HG02623 (cell line): Measurements from ENCODE around the gene GLOD5.

ENCODE experiments used
- ATAC-seq: cut with Tn5 transposase; IDR thresholded peaks from one replicate; pipeline ENCODE4 v1.9.1; 2021; ENCODE audit warnings: moderate library complexity; ENCODE audit not compliant: unreplicated experiment

Gene GLOD5

DNA sequence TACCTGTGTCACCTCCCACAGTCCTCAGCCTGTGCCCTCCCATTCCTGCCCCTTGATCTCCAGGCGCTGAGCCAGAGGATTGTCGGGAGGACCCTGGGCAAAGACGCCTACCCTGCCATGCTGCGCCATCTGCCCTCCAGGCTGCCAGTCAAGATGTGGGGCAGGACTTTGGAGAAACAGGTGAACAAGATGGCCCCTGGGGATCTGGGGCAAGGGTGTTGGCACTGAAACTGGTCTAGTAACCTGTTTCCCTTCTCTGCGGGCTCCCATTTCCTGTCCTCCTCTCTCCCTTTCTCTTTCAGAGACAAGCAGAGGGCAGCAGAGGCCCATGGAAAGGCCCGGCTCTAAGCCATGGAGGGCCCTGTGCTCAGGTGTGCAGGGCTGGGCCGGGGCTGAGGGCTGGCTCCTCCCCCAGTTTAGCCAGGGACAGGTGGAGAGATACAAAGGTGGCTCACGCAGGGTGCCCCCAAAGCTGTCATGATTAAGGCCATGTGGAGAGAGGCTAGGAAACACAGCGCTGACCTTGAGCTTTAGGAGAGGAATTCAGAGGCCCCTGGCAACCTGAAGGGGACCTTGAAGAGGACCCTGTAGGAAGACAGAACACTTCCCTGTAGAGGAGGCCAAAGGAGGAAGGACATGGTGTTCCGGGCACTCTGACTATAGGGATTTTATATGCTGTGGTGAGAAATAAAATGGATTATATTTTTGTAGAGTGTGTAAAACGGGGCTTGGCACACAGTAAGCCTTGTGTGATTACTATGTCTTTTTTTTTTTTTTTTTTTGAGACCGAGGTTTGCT, at the start of gene GLOD5:
Gene GLOD5 (plus strand): TSS at position 74 of the 798 bp plus-strand sequence. CDS start 44 bp downstream, at position 118.
- no peak for ATAC-seq

- ATAC-seq, result no peak
Measured at GRCh38 chrX:48711929-48712505, 49.5 kb upstream of the GLOD5 start.

GRCh38 chrX:48713847-48714246, 47.7 kb upstream of the GLOD5 start:
- ATAC-seq, result no peak

DNA sequence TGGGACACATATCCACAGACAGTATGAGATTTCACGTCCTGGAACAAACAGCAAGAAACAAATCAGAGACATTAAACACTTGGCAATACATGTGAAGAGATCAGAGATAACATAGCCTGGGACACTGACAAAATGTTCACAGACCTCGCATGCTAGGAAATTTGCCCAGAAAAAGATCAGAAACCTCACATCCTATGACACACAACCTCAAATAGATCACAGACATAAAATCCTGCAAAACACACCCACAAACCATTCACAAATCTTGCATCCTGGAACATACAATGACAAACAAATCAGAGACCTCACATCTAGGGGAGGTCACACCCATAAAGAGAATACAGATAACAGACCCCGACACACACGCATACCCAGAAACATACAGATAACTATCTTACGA, 47.0 kb upstream of the GLOD5 start:
- no peak for ATAC-seq

GRCh38 chrX:48715072-48715471, 46.5 kb upstream of the GLOD5 start:
- ATAC-seq, result no peak

DNA sequence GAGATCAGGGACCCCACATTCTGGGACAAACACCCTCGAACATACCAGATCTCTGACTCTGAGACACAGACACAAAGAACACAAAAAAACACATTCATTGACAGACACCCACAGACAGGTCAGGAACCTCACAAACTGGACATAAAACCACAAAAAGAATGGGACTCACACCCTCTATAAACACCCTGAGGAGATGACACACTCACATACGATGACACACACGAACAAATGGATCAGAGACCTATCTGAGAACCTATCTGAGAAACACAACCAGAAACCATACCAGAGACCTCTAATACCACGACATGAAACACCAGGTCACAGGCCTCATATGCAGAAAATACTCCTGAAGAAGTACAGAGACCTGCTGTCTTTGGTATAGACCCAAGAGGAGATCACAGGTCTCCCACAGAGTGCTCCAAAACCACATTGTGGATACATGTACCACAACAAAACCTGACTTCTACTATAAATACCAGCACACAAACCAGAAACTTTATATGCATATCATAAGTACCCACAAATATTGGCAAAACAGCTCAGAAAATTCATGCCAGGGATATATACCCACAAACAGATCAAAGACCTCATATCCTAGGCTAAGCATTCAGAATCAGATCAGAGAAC, 45.6 kb upstream of the GLOD5 start:
- no peak for ATAC-seq

- ATAC-seq, result no peak
Measured at GRCh38 chrX:48719958-48720357, 41.6 kb upstream of the GLOD5 start.

- no peak for ATAC-seq
Measured at GRCh38 chrX:48720577-48721250, 40.8 kb upstream of the GLOD5 start.

DNA sequence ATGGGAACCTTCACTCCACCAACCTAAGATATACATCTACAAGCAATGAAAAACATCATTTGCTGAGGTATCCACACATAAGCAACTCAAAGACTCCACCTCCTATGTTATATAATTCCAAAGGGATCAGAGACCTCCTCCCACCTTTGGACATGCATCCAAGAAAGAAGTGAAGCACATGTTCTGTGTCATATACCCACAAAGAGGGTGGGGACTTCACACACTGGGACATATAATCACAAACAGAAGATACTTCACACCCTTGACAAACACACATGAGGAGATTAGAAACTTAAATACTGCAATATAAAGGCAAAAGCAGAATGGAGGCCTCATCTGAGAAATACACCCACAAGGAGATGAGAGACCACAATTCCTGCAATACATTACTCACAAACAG, 39.6 kb upstream of the GLOD5 start:
- no peak for ATAC-seq

DNA sequence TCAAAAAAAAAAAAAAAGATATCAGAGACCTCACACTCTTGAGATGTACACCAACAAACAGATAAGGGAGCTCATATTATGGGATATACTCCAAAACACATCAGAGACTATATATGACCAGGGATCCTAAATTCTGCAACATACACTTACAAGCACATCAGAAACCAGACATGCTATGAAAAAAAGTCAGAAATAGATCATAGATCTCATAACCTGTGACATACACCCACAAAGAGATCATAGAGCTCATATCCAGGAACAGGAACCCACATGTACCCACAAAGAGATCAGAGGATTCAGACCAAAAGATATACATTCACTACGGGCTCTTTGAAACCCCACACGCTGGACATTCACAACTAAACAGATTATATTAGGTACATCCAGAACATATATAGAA, 35.0 kb upstream of the GLOD5 start:
- no peak for ATAC-seq

GRCh38 chrX:48728653-48729052, 32.9 kb upstream of the GLOD5 start:
- no peak for ATAC-seq

- ATAC-seq, result no peak
Measured at GRCh38 chrX:48736303-48736702, 25.2 kb upstream of the GLOD5 start.

DNA sequence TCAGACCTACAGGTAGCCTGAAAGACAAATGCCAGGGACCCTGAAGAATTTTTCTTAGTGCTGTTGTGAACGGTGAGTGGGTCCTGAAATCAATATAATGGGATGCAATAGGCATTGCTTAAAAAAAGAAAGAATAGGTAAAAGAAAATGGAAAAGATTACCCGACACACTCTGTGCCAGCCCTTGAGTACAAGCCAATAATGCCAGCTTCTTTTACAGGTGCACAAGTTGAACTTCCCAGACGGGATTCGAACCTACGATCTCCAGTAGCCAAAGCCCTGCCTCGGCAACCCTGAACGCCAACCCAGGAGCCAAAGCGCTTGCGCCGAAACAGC, 24.7 kb upstream of the GLOD5 start:
- no peak for ATAC-seq

DNA sequence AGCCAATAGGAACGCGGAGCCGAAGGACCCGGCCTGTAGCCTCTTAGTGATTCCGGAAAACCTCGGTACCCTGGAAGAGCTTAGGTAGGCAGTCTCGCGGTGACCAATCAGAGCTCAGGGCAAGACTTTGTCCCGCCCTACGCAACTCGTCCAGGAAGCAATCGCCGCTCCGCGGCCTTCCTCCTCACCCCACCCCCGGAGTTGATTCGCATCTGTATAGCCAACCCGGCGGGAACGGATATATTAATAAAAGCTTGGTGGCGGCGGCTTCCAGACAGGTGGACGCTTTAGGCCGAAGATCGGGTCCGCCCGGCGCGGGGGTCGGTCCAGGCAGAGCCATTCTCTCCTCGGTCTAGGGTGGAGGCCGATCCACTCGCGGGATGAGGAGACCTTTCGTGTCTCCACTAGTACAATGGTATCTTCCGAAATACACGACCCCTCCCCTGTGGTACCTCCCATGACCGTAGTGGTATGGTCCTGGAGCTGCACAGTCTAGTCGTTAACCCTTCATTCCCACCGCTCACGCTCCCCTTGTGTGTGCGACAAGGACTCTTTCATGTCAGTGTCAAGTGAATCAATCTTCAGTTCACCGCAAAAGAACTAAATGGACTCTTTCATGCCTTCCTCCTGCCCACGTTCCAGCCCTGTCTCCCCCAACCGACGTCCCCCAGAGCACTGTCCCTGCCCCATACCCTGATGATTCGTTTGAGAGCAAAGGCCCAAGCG, 24.2 kb upstream of the GLOD5 start:
- peak; percentile 97 for ATAC-seq

- ATAC-seq, result no peak
Measured at GRCh38 chrX:48737940-48738339, 23.6 kb upstream of the GLOD5 start.

GRCh38 chrX:48741834-48742233, 19.7 kb upstream of the GLOD5 start:
- no peak for ATAC-seq

DNA sequence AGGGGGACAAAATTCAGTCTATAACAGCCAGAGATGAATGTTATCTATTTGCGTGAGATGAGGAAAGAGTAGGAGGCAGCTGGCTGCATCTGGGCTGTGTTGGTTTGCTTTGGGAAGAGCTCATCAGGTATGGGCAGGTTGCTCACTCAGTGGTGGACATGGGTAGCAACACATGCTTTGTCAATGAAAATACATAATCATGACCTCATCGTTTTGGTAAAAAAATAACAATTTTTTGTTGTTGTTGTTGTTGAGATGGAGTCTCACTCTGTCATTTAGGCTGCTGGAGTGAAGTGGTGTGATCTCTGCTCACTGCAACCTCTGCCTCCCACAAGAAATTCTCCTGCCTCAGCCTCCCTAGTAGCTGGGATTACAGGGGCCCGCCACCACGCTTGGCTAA, 16.3 kb upstream of the GLOD5 start:
- ATAC-seq, result no peak

DNA sequence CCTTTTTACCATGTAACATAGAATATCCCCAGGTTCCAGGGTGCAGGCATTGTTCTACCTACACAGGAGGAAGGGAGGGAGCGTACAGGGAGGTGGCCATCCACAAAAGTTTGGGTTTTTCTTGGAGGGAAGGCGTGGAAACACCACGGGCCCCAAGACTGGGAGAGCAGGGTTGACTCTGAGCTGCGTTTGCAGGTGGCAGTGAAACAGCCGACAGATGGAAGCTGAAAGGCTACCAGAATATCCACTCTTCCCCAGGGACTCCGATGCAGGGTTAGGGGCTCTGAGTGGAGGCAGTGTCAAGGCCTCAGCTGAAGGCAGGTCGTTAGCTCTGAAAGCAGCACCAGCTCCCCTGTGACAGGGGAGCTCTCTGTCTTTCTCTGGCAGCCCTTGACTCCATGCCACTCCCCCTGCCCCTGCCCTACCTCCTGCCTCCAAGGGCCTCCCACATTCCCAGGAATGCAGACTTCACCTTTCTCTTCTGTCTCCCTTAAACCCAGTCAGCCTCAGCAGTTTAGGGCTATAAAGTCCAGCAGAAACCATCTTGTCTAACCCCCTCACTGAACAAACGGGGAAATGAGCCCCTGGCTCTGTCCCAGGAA, 14.0 kb upstream of the GLOD5 start:
- ATAC-seq, result no peak

GRCh38 chrX:48749182-48749581, 12.4 kb upstream of the GLOD5 start:
- no peak for ATAC-seq

DNA sequence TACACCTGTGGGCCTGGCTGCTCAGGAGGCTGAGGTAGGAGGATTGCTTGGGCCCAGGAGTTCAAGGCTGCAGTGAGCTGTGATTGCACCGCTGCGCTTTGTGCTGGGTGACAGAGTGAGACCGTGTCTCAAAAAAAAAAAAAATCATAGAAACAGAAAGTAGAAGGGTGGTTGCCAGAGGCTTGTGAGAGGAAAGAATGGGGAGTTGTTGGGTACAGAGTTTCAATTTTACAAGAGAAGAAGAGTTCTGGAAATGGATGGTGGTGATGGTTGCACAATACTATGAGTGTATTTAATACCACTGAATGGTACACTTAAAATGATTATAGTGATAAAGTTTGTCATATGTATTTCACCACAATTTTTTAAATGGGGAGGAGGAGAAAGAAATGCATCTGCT, 10.2 kb upstream of the GLOD5 start:
- ATAC-seq, result no peak

GRCh38 chrX:48752498-48752897, 9.0 kb upstream of the GLOD5 start:
- no peak for ATAC-seq
